NCI-H1092 treated with DMSO at 0.1 percent for 48 hours (cell line): ENCODE results near the gene CC2D1A.
"Not testable (repeated sequence)": the region's sequence is repeated elsewhere in the genome, so short reads cannot be mapped to it uniquely, and the experiment has no call there.

Experiments used
- DNase-seq: peaks from one replicate; lab custom pipeline; 2025; lab: John Stamatoyannopoulos, UW

CC2D1A gene

GRCh38 chr19:13908674-13909073, 2.7 kb downstream of the CC2D1A start:
- no peak for DNase-seq

GRCh38 chr19:13909430-13909829, 3.4 kb downstream of the CC2D1A start:
- no peak for DNase-seq

GRCh38 chr19:13913352-13913751, 7.4 kb downstream of the CC2D1A start:
- no peak for DNase-seq

GRCh38 chr19:13914777-13915176, 8.8 kb downstream of the CC2D1A start:
- no peak for DNase-seq

- no peak for DNase-seq
Observed at GRCh38 chr19:13917888-13918406, 11.9 kb downstream of the CC2D1A start.

- DNase-seq: no peak
Observed at GRCh38 chr19:13918726-13919411, 12.9 kb downstream of the CC2D1A start.

- DNase-seq: no peak
Observed at GRCh38 chr19:13920524-13920923, 14.5 kb downstream of the CC2D1A start.

- no peak for DNase-seq
Observed at GRCh38 chr19:13920940-13921747, 15.1 kb downstream of the CC2D1A start.

- not testable (repeated sequence) for DNase-seq
Observed at GRCh38 chr19:13922118-13922517, 16.1 kb downstream of the CC2D1A start.

GRCh38 chr19:13923194-13923987, 17.4 kb downstream of the CC2D1A start:
- DNase-seq: no peak

GRCh38 chr19:13926010-13926409, 20.0 kb downstream of the CC2D1A start:
- DNase-seq: no peak

GRCh38 chr19:13926715-13927114, 20.7 kb downstream of the CC2D1A start:
- no peak for DNase-seq

GRCh38 chr19:13929340-13929739, 23.3 kb downstream of the CC2D1A start:
- DNase-seq: no peak

- no peak for DNase-seq
Observed at GRCh38 chr19:13929956-13930355, 24.0 kb downstream of the CC2D1A start.

GRCh38 chr19:13930402-13930801, 24.4 kb downstream of the CC2D1A start:
- no peak for DNase-seq

- no peak for DNase-seq
Observed at GRCh38 chr19:13931391-13932148, 25.6 kb downstream of the CC2D1A start.

- DNase-seq: no peak
Observed at GRCh38 chr19:13932149-13932637, 26.2 kb downstream of the CC2D1A start.

GRCh38 chr19:13932911-13933393, 27.0 kb downstream of the CC2D1A start:
- DNase-seq: no peak

- no peak for DNase-seq
Observed at GRCh38 chr19:13934785-13935109, 28.7 kb downstream of the CC2D1A start.

- DNase-seq: no peak
Observed at GRCh38 chr19:13935765-13936510, 29.9 kb downstream of the CC2D1A start.
